Activated CD8-positive, alpha-beta memory T cell treated with anti-CD3 and anti-CD28 coated beads, Interleukin-2, amount 10 ng/mL, durations not matched to agents 7 days and 5 days (primary cell): ENCODE data around the gene CUX1. TPM values are rescaled to one million over a fixed set of nuclear protein-coding genes. Genes with fewer than 3 reads are reported as not detected.
"Not testable (repeated sequence)": the region's sequence is repeated elsewhere in the genome, so short reads cannot be mapped to it uniquely, and the experiment has no call there.

Source experiments
- ATAC-seq: fragments of 150-1000 bp; cut with Tn5 transposase; one replicate; pipeline ENCODE4 v1.10.0; 2021; ENCODE audit warnings: moderate library complexity
- CTCF ChIA-PET: fragments of 350-600 bp; sonication (Branson Sonifier 250); formaldehyde crosslinking; loops from one replicate; lab custom pipeline; 2021; ENCODE audit warnings: antibody characterized with exemption; lab: Charles Lee
- DNase-seq: peaks from one replicate; pipeline ENCODE4 v3.0.0-alpha.2; 2020
- H3K27ac Mint-ChIP-seq: one replicate; pipeline ENCODE4 v1.8.0; 2021; ENCODE audit warnings: mild to moderate bottlenecking, mixed read lengths
- H3K27me3 Mint-ChIP-seq: one replicate; pipeline ENCODE4 v1.8.0; 2021; ENCODE audit warnings: mixed read lengths
- H3K36me3 Mint-ChIP-seq: one replicate; pipeline ENCODE4 v1.8.0; 2021; ENCODE audit warnings: mild to moderate bottlenecking, mixed read lengths
- H3K4me1 Mint-ChIP-seq: one replicate; pipeline ENCODE4 v1.8.0; 2021; ENCODE audit warnings: mixed read lengths
- H3K4me3 Mint-ChIP-seq: one replicate; pipeline ENCODE4 v1.8.0; 2021; ENCODE audit warnings: mild to moderate bottlenecking, moderate library complexity, mixed read lengths
- H3K9me3 Mint-ChIP-seq: one replicate; pipeline ENCODE4 v1.8.0; 2022; ENCODE audit warnings: low read depth, mixed read lengths
- total RNA-seq, 2 experiments: library from RNA; stranded (reverse); gene quantifications; one replicate each; pipeline ENCODE4 v1.2.3, GENCODE V29; 2021

The CUX1 gene
- total RNA-seq, 2 experiments from 2014 or later: 24.0 to 28.7 TPM

DNA sequence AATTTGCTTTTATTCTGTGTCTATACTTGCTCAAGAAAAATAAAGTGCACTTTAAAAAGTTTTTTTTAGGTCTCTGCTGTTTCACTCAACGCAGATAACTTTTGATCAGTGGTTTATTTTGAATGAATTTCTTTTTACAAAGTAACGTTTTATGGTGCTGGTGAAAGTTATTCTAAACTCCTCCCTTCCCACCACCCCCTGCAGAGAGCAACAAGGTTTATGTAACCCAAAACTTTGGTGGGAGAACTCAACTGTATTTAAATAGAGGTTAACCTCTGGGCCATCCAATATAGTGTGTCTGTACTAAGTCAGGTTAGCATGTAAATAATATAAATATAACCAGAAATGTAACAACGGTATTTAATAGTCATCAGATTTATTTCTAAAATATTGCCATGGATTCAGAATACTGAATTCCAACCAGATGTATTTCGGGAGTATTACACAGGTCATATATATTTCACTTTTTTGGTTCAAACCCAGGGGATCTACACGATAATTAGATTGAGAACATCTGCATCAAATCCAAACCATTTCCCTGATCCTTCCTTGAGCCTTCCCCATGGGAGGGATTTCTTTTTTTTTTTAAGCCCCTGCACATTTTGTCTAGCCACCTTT is 3.9 kb upstream of the CUX1 start:
- Mint-ChIP-seq H3K36me3 (no peaks in the 10 kb centered on the region), H3K27ac (no peak overlapping the region), H3K27me3 (peaks cover 33% of the 10 kb centered on the region), H3K4me3 (peak overlapping the region; percentile 49), H3K9me3 (no peaks in the 10 kb centered on the region), H3K4me1 (peaks cover 10% of the 10 kb centered on the region)
- CTCF ChIA-PET: interaction anchor here (0.6 to 1.6 kb wide), 10 partner anchors 9 to 428 kb away, joined by 3 to 26 read pairs (median 6); no protein-coding TSS in a partner anchor
- no peak for DNase-seq
- no peak for ATAC-seq

DNA sequence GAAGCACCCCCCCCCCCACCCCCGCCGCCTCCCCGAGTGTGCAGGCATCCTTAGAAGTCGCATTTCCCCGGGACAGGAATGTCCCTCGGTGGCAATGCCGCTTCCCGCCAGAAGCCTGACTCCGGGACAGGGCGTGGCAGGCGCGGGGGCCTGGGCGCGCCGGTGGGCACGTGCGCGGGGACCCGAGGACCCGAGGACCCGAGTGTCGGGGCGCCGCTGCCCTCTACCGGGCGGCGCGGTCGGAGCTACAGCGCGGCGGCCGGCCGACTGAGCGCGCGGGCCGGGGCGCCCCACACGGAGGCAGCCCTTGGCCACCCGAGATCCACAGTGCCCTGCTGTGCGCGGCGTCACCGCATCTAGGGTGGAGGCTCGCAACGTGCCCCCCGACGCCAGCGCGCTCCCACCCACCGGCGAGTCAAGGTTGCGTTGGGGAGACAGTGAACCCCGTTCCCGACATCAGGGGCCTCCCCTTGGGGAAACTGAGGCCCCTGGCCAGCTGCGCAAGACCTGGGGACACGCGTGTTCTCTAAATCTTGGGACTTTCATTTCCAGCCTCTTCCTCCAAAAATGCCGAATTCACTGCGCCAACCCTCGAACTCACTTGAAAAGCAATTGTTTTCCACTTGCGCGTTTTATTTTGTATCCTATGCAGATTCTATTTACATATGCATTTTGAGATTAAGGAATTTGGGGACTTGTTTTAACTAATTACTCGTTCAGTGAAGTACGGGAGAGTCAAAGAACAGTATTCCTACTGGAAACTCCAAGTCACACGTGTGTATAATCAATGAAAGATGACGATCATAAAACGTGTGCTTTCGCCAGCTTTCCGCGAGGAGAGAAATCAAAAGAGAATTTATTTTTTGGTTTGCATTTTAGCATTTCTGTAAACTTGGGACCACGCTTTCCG is 3.1 kb upstream of the CUX1 start:
- H3K27me3 Mint-ChIP-seq: peaks cover 35% of the 10 kb centered on the region
- peak overlapping the region; percentile 80 for H3K4me3 Mint-ChIP-seq
- H3K36me3 Mint-ChIP-seq: no peaks in the 10 kb centered on the region
- no peaks in the 10 kb centered on the region for H3K9me3 Mint-ChIP-seq
- CTCF ChIA-PET: interaction anchor here (0.6 to 1.6 kb wide), 11 partner anchors 9 to 428 kb away, joined by 3 to 26 read pairs (median 4); no protein-coding TSS in a partner anchor
- peak overlapping the region; percentile 61 for H3K27ac Mint-ChIP-seq
- ATAC-seq (peak; percentile 60), DNase-seq (peak; percentile 62)
- H3K4me1 Mint-ChIP-seq: peaks cover 10% of the 10 kb centered on the region

DNA sequence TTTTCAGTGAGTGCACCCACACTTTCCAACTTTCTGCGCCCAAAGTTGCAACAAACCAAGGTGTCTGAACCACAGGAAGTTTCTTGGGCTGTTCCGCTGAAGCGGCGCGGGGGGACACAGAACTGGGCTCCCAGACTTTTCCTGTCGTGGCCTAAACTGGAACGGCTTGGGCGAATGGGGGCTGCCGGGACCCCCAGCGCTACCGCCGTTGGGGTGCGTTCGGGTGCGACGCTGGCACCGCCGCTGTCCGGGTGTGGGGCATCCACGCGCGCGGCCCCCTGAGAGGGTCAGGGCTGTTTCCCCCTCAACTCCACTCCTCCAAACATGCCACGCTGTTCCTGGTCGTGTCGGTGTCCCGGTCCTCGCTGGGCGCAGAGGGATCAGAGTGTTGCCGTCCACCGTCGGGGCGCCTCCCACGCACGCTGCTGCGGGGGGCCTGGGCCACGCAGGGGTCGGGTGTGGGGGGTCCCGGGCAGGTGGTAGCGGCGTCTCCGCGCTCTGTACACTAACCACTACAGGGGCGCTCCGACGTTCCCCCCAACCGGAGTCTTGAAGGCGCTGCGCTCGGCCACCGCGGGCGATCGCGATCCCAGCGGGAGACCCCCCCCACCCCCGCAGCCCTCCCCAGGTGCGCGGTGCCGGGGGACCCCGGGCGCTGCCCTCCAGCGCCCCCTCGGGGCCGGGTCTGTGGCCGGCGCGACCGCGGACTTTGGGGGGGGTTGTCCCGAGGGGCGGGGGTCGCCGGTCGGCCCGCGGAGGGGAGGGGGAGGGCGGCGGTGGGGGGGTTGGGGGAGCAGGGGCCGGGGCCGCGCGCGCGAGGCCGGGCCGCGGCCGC is 2.2 kb upstream of the CUX1 start:
- Mint-ChIP-seq H3K4me1 (peaks cover 10% of the 10 kb centered on the region), H3K9me3 (no peaks in the 10 kb centered on the region), H3K27ac (peak overlapping the region; percentile 61), H3K36me3 (no peaks in the 10 kb centered on the region), H3K4me3 (peak overlapping the region; percentile 80), H3K27me3 (peaks cover 37% of the 10 kb centered on the region)
- CTCF ChIA-PET: interaction anchor here (0.7 to 1.6 kb wide), 7 partner anchors 11 to 129 kb away, joined by 3 to 26 read pairs (median 6); no protein-coding TSS in a partner anchor
- peak; percentile 65 for DNase-seq
- peak; percentile 52 for ATAC-seq

DNA sequence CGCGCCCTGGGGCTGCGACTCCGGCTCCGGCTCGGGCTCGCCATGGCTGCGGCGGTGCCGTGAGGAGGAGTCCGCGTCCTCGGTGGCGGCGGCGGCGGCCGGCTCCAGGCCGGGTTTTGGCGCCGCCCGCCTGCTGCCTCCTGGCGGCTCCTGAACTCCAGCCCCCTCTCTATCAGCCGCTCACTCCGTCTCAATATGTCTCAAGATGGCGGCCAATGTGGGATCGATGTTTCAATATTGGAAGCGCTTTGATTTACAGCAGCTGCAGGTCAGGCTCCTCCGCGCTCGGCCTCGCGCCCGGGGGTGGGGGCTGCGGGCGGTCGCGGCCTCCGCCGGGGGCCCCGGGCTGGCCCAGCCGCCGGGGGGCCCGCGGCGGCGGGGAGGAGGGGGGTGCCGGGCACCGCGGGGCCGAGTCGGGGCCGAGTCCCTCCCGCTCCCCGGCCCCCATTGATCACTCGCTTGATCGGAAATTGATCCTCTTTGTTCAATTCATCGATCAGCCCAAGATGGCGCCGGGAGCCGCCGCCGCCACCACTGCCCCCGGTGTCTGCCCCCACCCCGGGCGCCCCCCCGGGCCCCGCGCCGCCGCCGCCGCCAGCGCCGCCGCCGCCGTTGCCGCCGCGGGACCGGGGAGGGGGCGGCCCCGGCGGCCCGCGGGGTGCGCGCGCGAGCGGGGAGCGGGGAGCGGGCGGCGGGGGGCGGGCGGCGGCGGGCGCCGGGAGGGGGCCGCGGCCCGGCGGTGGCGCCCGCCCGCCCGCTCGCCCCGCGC is 1.4 kb upstream of the CUX1 start:
- peak; percentile 78 for DNase-seq
- peaks cover 10% of the 10 kb centered on the region for H3K4me1 Mint-ChIP-seq
- peak overlapping the region; percentile 49 for H3K27ac Mint-ChIP-seq
- peak; percentile 77 for ATAC-seq
- CTCF ChIA-PET: interaction anchor here (0.5 to 2.9 kb wide), 2 partner anchors 72 to 317 kb away, joined by 3 to 18 read pairs; no protein-coding TSS in a partner anchor
- no peaks in the 10 kb centered on the region for H3K9me3 Mint-ChIP-seq
- peaks cover 36% of the 10 kb centered on the region for H3K27me3 Mint-ChIP-seq
- no peaks in the 10 kb centered on the region for H3K36me3 Mint-ChIP-seq
- peak overlapping the region; percentile 66 for H3K4me3 Mint-ChIP-seq

DNA sequence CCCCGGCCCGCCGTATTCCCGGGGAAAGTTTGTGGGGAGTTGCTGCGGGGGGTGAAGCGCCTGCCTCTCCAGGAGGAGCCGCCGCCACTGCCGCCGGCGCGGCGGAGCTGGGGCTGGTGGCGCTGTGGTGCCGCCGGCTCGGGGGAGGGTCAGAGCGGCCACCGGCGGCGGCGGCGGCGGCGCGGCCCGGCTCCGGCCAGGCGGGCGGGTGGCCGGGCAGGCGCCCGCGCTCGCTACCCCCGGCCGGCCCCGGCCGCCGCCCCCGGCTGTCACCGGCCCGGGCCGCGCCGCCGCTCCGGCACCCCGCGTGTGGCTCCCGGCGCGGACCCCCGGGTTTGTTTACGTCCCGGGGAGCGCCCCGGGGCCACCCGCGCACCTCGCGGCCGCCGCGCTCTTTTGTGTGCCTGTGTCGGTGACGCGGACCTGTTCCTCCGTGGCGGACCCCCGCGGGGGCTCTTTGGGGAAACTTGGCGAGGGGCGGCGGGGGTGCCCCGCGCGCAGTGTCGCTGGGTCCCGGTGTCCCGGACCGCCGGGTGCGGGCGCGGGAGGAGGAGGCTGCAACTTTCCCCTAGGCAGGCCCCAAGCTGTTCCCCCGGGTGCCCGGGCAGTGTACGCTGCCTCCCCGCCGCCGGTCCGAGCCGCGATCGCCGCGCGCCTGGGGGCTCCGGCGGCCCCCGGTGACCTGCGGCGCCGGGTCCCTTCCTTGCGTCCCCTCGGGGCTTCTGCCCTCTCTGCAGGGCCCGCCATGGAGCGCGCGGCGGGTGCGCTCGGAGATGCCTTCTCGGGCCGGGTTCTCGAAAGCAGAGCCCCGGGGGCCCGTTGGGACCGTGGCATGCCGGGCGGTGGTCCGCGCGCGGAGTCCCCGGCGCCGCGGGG is 593 bp upstream of the CUX1 start:
- Mint-ChIP-seq H3K27me3 (peaks cover 33% of the 10 kb centered on the region), H3K4me1 (peaks cover 10% of the 10 kb centered on the region), H3K4me3 (no peak overlapping the region), H3K9me3 (no peaks in the 10 kb centered on the region), H3K36me3 (no peaks in the 10 kb centered on the region), H3K27ac (no peak overlapping the region)
- CTCF ChIA-PET: interaction anchor here (0.5 to 2.9 kb wide), 3 partner anchors 73 to 316 kb away, joined by 3 to 18 read pairs (median 9); no protein-coding TSS in a partner anchor
- ATAC-seq (peak; percentile 5), DNase-seq (no peak)

DNA sequence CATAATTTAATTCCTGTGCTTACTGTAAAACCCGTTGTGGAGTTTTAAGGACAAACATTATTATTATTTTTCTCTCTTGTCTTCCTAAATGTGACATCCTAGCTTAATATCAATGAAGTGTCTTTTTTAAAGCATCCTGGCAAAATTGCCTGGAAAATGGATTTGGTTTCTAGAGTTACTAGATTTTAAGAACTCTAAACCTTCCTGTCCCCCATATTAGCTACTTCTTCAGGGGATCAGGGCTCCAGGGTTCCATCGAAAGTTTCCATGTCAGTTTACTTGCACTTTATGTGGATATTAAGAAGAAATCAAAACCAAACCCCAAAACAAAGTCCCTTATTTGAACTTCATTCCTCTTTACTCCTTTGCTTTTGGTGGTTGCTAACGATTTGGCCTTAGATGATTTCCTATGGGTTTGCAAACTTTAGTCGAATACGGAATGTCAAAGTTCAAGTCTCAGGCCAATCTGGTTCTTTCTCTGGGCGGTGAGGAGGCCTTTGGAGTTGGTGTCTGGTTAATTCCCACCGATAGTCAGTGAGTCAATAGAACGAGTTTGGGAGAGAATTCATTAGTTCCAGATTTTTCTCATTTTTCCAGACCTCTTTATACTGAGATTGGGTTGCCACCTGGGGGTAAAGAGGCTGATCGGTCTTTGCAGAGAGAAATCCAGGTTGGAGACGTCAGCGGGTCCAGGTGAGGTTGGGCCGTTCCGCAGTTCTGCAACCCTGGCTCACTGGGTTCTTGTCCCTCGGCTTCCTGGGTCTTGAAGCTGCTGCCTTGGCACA is 1.1 kb downstream of the CUX1 start:
- CTCF ChIA-PET: interaction anchor here (1.5 to 2.9 kb wide), 3 partner anchors 10 to 130 kb away, joined by 4 to 18 read pairs (median 9); no protein-coding TSS in a partner anchor
- no peaks in the 10 kb centered on the region for H3K9me3 Mint-ChIP-seq
- no peak overlapping the region for H3K27ac Mint-ChIP-seq
- DNase-seq (no peak), ATAC-seq (no peak)
- H3K4me3 Mint-ChIP-seq: peak overlapping the region; percentile 48
- no peaks in the 10 kb centered on the region for H3K36me3 Mint-ChIP-seq
- H3K27me3 Mint-ChIP-seq: peaks cover 22% of the 10 kb centered on the region
- peaks cover 10% of the 10 kb centered on the region for H3K4me1 Mint-ChIP-seq

DNA sequence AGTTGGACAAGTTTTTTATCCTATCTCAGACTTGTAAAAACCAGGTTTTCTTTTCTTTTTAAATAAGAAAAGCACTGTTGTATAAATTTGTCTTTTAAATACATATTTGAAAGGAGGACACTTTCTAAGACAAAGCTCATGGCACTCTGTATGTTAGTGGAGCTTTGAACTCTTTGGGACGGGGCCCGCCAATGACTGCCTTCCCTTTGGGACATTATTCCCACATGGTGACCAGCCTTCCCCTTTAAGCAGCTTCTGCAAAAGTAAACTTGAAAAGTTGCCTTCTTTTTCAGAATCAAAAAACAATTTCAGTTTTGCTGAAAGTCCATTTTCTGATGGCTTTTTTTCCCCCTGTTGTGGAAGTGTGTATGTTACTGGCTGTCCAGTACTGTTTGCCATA is 1.8 kb downstream of the CUX1 start:
- Mint-ChIP-seq H3K4me3 (no peak overlapping the region), H3K27ac (no peak overlapping the region), H3K4me1 (peaks cover 10% of the 10 kb centered on the region), H3K27me3 (peaks cover 19% of the 10 kb centered on the region), H3K9me3 (no peaks in the 10 kb centered on the region), H3K36me3 (no peaks in the 10 kb centered on the region)
- CTCF ChIA-PET: interaction anchor here (1.5 to 2.0 kb wide), 2 partner anchors 11 to 130 kb away, joined by 4 to 9 read pairs; no protein-coding TSS in a partner anchor
- DNase-seq (no peak), ATAC-seq (no peak)

DNA sequence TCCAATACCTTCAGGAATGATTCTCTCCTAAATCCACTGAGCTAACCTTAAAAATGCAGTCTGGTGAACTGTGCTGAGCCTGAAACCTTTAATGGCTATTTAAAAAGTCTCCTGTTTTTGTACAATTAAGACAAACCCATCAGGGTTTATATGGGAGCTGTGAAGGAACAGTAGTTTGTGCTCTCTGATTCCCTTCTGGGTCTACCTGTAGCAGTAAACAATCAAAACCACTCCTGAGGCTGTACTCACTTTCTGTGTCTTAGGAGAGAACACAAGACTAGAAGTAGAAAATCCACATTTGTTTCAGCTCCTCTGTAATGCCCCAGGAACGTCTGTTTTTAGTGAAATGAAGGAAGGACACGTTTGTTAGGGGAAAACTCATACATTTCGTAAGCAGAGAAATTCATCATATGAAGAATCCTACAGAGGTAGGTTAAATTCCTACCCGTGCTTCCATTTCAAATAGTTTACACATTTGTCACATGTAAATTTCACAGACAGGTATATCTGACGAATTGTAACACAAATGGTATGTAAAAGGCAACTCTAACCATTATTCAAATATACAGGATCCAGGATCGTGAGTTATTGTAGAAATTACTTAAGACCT is 2.6 kb downstream of the CUX1 start:
- CTCF ChIA-PET: interaction anchor here (1.3 kb wide), 1 partner anchor 36 kb away, joined by 3 read pairs; no protein-coding TSS in a partner anchor
- Mint-ChIP-seq H3K36me3 (no peaks in the 10 kb centered on the region), H3K27ac (no peak overlapping the region), H3K4me1 (peaks cover 4% of the 10 kb centered on the region), H3K9me3 (no peaks in the 10 kb centered on the region), H3K4me3 (no peak overlapping the region), H3K27me3 (peaks cover 19% of the 10 kb centered on the region)
- ATAC-seq (no peak), DNase-seq (no peak)

DNA sequence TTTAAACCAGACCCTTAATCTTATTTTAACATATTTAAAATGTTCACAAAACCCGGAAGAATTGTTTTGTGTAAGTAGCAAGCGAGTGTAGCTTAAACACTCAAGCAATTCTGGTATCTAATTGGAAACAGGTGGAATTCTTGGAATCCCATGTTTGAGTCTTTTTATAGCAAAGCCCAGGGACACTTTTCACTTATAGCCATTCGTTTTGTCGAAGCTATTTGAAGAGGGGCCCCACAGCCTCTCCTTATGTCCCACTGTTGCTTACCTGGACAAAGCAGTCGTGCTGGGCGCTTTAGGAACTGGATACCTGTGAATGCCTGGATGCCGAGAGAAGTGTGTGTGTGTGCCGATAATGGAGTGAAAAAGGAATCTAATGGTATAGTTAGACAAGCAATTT is 3.3 kb downstream of the CUX1 start:
- CTCF ChIA-PET: interaction anchor here (1.3 kb wide), 1 partner anchor 36 kb away, joined by 3 read pairs; no protein-coding TSS in a partner anchor
- no peaks in the 10 kb centered on the region for H3K9me3 Mint-ChIP-seq
- no peak overlapping the region for H3K27ac Mint-ChIP-seq
- no peak for DNase-seq
- ATAC-seq: no peak
- no peaks in the 10 kb centered on the region for H3K36me3 Mint-ChIP-seq
- peaks cover 4% of the 10 kb centered on the region for H3K4me1 Mint-ChIP-seq
- no peak overlapping the region for H3K4me3 Mint-ChIP-seq
- peaks cover 19% of the 10 kb centered on the region for H3K27me3 Mint-ChIP-seq

DNA sequence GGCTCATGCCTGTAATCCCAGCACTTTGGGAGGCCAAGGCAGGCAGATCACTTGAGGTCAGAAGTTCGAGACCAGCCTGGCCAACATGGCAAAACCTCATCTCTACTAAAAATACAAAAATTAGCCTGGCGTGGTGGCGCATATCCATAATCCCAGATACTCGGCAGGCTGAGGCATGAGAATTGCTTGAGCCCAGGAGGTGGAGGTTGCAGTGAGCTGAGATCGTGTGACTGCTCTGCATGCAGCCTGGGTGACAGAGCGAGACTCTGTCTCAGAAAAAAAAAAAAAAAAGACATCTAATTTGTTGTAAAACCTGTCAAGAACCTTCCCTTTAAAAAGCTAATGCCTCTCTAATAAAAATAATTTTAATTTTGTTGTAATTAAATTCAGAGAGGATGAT is 5.2 kb downstream of the CUX1 start:
- ATAC-seq, H3K4me1 Mint-ChIP-seq, H3K4me3 Mint-ChIP-seq, H3K27ac Mint-ChIP-seq, DNase-seq, H3K9me3 Mint-ChIP-seq, H3K36me3 Mint-ChIP-seq: not testable (repeated sequence)
- peaks cover 15% of the 10 kb centered on the region for H3K27me3 Mint-ChIP-seq
- CTCF ChIA-PET: interaction anchor here (1.1 to 1.8 kb wide), 4 partner anchors 8 to 78 kb away, joined by 3 to 4 read pairs (median 4); no protein-coding TSS in a partner anchor
